ENCODE results near the gene SLC25A39. TPM values are rescaled to one million over a fixed set of nuclear protein-coding genes. Genes with fewer than 3 reads are reported as not detected.

SLC25A39 gene
- total RNA-seq, 6 experiments from 2014 or later, result 56.3 to 111 (median 64.6) TPM

DNA sequence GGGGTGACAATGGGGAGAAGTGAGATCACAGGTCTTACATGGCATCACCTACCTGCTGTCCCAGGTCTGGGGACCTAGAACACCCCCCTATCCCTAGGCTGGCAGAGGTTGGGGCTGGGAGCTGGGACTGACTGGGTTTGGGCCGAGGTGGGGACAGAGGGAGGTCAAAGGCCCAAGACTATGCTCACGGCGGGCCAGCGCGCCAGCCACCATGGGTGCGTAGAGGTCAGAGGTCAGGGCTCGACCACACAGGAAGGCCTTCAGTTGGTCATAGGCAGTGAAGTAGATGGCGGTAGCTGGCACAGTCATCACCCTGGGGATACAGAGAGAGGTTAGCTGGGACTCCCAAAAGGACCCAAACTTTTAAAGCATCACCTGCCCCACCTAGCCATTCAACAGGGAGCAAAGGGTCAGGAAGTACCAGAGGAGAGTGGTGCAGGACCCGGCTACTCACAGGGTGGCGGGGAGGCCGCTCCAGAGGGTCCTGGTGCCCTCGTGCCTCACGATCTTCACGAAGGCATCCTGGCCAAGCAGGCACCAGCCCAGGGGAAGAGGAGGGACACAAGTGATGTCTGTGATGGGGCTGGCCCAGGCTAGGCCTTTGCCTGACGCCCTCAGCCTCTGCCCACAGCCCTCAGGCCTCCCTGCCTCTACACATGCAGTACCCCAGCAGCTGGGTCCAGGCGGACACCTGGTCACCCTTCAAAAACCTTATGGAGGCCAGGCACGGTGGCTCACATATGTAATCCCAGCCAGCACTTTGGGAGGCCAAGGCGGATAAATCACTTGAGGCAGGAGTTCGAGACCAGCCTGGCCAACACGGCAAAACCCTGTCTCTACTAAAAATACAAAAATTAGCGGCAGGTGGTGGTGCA, 3.1 kb downstream of the SLC25A39 start:
- H3K36me3 ChIP-seq, result peaks cover 0 to 26% (median 3%) of the 10 kb centered on the region in 4 donors
- H3K9me3 ChIP-seq, result no peaks in the 10 kb centered on the region
- no peak overlapping the region for H3K4me3 ChIP-seq
- H3K27ac ChIP-seq, result no peak overlapping the region
- WGBS (ENCODE audit: insufficient coverage, low coverage, low lambda C conversion rate, missing lambda C conversion rate), result 100% methylated on average over 1 of the region's 21 CpGs
- DNase-seq, result no peak
- no peak for ATAC-seq
- intact Hi-C loops (cut with DNase I), result loop anchor here (5.0 kb wide), 1 partner anchor 109 kb away; no protein-coding TSS in a partner anchor
- peaks cover 0 to 12% (median 5%) of the 10 kb centered on the region in 4 donors for H3K4me1 ChIP-seq
- TF ChIP-seq, protein P1, sequence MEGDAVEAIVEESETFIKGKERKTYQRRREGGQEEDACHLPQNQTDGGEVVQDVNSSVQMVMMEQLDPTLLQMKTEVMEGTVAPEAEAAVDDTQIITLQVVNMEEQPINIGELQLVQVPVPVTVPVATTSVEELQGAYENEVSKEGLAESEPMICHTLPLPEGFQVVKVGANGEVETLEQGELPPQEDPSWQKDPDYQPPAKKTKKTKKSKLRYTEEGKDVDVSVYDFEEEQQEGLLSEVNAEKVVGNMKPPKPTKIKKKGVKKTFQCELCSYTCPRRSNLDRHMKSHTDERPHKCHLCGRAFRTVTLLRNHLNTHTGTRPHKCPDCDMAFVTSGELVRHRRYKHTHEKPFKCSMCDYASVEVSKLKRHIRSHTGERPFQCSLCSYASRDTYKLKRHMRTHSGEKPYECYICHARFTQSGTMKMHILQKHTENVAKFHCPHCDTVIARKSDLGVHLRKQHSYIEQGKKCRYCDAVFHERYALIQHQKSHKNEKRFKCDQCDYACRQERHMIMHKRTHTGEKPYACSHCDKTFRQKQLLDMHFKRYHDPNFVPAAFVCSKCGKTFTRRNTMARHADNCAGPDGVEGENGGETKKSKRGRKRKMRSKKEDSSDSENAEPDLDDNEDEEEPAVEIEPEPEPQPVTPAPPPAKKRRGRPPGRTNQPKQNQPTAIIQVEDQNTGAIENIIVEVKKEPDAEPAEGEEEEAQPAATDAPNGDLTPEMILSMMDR (IDR thresholded peaks at IDR 0.05), result no peak
- no peak for TF ChIP-seq POLR2A (IDR thresholded peaks at IDR 0.05)
- no peaks in the 10 kb centered on the region for H3K27me3 ChIP-seq

DNA sequence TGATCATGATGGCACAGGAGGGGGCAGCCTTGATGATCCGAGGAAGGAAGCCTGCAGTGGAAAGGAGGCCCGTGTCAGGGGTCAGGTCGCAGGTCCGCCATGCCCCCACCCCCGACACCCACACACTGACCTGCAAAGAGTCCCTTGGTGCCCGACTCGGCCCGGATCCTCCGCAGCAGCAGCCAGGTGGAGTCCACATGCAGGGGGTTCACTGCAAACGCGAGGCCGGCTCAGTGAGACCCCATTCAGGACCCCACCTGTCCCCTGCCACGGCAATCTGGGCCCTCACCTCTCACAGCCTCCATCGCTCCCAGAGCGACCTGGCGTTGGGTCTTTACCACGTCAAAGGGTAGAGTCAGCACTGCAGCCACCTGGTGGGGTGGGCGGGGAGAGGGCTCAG, 4.6 kb downstream of the SLC25A39 start:
- no peaks in the 10 kb centered on the region for H3K9me3 ChIP-seq
- no peak for TF ChIP-seq POLR2A (IDR thresholded peaks at IDR 0.05)
- H3K36me3 ChIP-seq, result peaks cover 0 to 26% (median 3%) of the 10 kb centered on the region in 4 donors
- H3K27ac ChIP-seq, result no peak overlapping the region
- H3K4me1 ChIP-seq, result peaks cover 0 to 12% (median 4%) of the 10 kb centered on the region in 4 donors
- intact Hi-C loops (cut with DNase I), result loop anchor here (5.0 kb wide), 1 partner anchor 108 kb away; no protein-coding TSS in a partner anchor
- 92% methylated on average over 5 of the region's 18 CpGs for WGBS (ENCODE audit: insufficient coverage, low coverage, low lambda C conversion rate, missing lambda C conversion rate)
- ATAC-seq (no peak), DNase-seq (no peak)
- no peaks in the 10 kb centered on the region for H3K27me3 ChIP-seq
- no peak overlapping the region for H3K4me3 ChIP-seq

DNA sequence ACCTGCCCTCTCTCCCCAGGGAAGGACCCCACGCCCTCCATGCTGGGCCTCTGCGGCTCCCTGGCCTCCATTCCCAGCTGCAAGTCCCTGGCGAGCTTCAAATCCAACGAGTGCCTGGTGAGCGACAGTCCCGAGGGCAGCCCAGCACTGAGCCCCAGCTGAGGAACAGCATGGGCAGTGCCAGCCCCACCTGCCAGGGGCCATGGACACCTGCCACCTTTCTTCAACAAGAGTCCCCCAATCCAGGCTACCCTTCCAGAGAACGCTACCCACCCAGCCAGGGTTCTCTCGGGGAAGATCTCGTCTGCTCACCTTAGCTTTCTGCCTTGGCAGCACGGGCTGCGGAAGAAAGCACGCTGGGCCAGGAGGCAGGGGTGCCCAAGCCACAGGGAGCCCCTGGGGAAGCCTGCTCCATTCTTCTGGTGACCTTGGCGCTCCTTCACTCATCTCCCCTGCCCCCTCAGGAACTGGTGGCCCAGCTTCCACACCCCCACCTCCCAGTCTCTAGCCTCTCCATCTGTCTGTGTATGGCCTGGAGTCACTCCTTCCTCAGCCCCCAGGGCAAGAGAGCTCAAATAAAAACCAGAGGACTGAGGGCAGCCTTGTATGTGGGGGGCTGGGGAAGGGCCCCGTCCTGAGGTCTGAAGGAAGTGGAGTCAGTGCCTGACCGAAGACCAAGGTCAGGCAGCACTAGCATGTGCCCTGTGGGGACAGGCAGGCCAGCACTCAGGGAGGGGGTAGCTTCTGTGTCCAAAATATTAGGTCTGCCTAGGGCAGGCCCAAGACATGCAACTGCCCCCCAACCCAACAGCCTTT, 6.3 kb downstream of the SLC25A39 start:
- WGBS (ENCODE audit: insufficient coverage, low coverage, low lambda C conversion rate, missing lambda C conversion rate), result 69% methylated on average over 6 of the region's 15 CpGs

DNA sequence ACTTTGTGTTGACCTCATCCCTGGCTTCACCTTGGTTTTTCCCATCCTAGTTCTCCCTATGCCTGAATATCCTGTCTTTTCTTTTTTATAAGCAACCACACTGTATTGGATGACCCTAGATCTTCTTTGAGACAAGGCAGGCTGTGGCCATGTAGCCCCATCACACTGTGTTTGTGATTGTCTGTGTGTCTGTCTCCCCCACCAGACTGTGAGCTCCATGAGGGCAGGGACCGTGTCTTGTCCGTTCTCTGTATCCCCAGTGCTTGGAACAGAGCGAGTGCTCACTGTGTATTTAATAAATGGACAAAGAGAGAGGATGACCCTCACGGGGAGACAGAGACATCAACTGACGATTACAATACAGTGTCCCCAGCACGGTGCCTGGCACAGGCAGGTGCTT, 7.1 kb downstream of the SLC25A39 start:
- H3K4me1 ChIP-seq, result no peaks in the 10 kb centered on the region
- no peak overlapping the region for H3K4me3 ChIP-seq
- no peak overlapping the region for H3K27ac ChIP-seq
- no peak for DNase-seq
- H3K27me3 ChIP-seq, result no peaks in the 10 kb centered on the region
- 61% methylated on average over 3 of the region's 6 CpGs for WGBS (ENCODE audit: insufficient coverage, low coverage, low lambda C conversion rate, missing lambda C conversion rate)
- H3K9me3 ChIP-seq, result no peaks in the 10 kb centered on the region
- intact Hi-C loops (cut with DNase I), result no loop called here
- H3K36me3 ChIP-seq, result peaks cover 0 to 26% (median 3%) of the 10 kb centered on the region in 4 donors
- TF ChIP-seq POLR2A (IDR thresholded peaks at IDR 0.05), result no peak
- TF ChIP-seq, protein P1 (IDR thresholded peaks at IDR 0.05), result no peak
- no peak for ATAC-seq

More for the DNA sequence above, 6.3 kb downstream of the SLC25A39 start:
- no peaks in the 10 kb centered on the region for H3K27me3 ChIP-seq
- H3K4me3 ChIP-seq, result no peak overlapping the region
- H3K9me3 ChIP-seq, result no peaks in the 10 kb centered on the region
- TF ChIP-seq, protein P1 (IDR thresholded peaks at IDR 0.05), result no peak
- TF ChIP-seq POLR2A (IDR thresholded peaks at IDR 0.05), result no peak
- intact Hi-C loops (cut with DNase I), result no loop called here
- H3K4me1 ChIP-seq, result peaks cover 0 to 4% (median under 1%) of the 10 kb centered on the region in 4 donors
- no peak overlapping the region for H3K27ac ChIP-seq
- ATAC-seq (peak in 1 of 4 donors; percentile 5), DNase-seq (no peak)
- H3K36me3 ChIP-seq, result peaks cover 0 to 26% (median 3%) of the 10 kb centered on the region in 4 donors
